ENCODE measurements around the gene CPNE5. TPM values are rescaled to one million over a fixed set of nuclear protein-coding genes. Genes with fewer than 3 reads are reported as not detected.

The CPNE5 gene
- total and polyA plus RNA-seq, 2 of the 4 experiments (the other 2 are of a cell fraction) = 0.07 TPM; not detected in 1

DNA sequence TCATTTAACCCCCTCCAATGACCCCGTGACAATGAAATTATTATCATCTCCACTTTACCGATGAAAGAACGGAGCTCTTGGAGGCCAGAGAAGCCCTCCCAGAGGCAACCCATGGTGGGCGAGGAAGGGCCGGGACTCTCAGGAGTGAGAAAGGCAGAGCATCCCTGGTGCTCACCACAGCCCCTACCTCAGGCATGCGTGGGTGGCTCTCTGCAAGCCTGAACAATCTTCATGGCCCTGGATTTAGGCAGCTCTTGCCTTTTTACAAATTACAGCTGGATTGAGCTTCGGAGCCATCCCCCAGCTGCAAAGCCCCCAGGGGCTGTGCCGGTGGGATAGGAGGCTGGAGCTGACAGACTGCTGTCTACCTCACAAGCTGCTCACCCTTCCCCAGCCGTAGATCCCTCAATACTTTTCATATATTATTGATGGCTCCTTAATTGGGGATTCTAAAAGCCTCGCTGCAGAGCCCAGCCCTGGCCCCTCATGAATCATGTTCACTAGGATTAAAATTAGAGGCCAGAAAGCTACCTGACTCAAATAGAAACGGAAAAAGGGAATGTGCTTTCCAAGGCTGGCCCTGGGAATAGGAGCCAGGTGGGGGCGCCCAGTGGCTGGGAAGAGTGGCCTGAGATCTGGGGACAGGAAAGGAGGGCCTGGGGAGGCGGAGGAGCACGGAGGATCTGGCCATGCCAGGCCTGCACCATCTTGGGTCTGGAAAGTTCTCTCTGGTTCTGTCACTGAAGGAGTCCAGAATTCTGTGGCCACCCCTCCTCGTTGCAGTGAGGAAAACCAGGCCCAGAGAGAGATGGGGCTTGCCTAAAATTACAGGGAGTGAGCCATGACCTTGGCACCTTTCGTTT lies 29.1 kb downstream of the CPNE5 start:
- no peak for TF ChIP-seq FOS (IDR thresholded peaks at IDR 0.05; ENCODE audit: low read depth, low read length)
- TF ChIP-seq RAD21 (IDR thresholded peaks at IDR 0.05; ENCODE audit: low read length) = peak; percentile 4; the same call in 1 of the 2 replicates
- Histone ChIP-seq H2AK9ac (replicated peaks; ENCODE audit: low read depth, low read length, poor library complexity) (no peak overlapping the region), H4K5ac (ENCODE audit: low read depth, low read length) (no peak overlapping the region), H3K4ac (ENCODE audit: low read depth, low read length) (no peak overlapping the region), H4K8ac (ENCODE audit: low read depth in 2 of 2, low read length in 2 of 2) (no peak overlapping the region), H3K79me1 (ENCODE audit: low read depth in 1 of 2, low read length in 2 of 2) (no peaks in the 10 kb centered on the region), H2BK120ac (ENCODE audit: low read depth, low read length) (no peak overlapping the region), H3K18ac (ENCODE audit: low read depth, low read length) (no peak overlapping the region), H2BK20ac (ENCODE audit: low read depth, low read length) (no peak overlapping the region), H2BK5ac (ENCODE audit: low read depth, low read length, poor library complexity, severe bottlenecking) (no peak overlapping the region), H4K91ac (ENCODE audit: insufficient read depth, low read depth, low read length) (no peak overlapping the region), H3K4me1 (ENCODE audit: control insufficient read depth, insufficient read depth, low read length) (no peaks in the 10 kb centered on the region), H3K4me2 (ENCODE audit: low read depth, low read length) (no peak overlapping the region), H3K4me3 (ENCODE audit: insufficient read depth, low read depth, low read length) (no peak overlapping the region), H4K20me1 (ENCODE audit: insufficient read depth, low read length) (no peaks in the 10 kb centered on the region), H3K56ac (ENCODE audit: extremely low read depth, insufficient read depth, low read length) (no peak overlapping the region), H3K9ac (ENCODE audit: low read depth, low read length) (no peak overlapping the region), H3K23ac (ENCODE audit: low read depth, low read length) (no peak overlapping the region), H3K9me1 (ENCODE audit: insufficient read depth, low read length) (no peaks in the 10 kb centered on the region; the same call in 1 of the 2 replicates), H2AK5ac (ENCODE audit: low read depth, low read length) (no peak overlapping the region), H3K9me3 (ENCODE audit: control insufficient read depth, insufficient read depth, low read length) (no peaks in the 10 kb centered on the region), H3K36me3 (ENCODE audit: control insufficient read depth, insufficient read depth, low read length) (no peaks in the 10 kb centered on the region), H2AFZ (replicated peaks; ENCODE audit: low read length, poor library complexity) (no peak overlapping the region), H3K27ac (ENCODE audit: insufficient read depth, low read length) (no peak overlapping the region), H3K27me3 (ENCODE audit: control insufficient read depth, insufficient read depth, low read length) (peaks cover 54% of the 10 kb centered on the region), H2BK15ac (ENCODE audit: low read depth, low read length) (no peak overlapping the region), H3K14ac (replicated peaks; ENCODE audit: low read depth, low read length) (no peak overlapping the region)
- 72% methylated on average over 4 of the region's 16 CpGs; no CpG with 5 or more reads in 1 of the 2 experiments for WGBS, 2 experiments (ENCODE audit: extremely low coverage in 2 of 2, insufficient read length in 1 of 2)
- dilution Hi-C loops (cut with HindIII; ENCODE audit: low sequenced_read_pairs, unreplicated experiment) (no loop called here), intact Hi-C loops (cut with micrococcal nuclease) (no loop called here), in situ Hi-C loops (cut with MboI; ENCODE audit: low sequenced_read_pairs) (no loop called here)
- ChIA-PET CTCF (no interaction called here), POLR2A (ENCODE audit: unreplicated experiment) (no interaction called here)
- ATAC-seq (ENCODE audit: low read depth) (no peak), DNase-seq (no peak)
- BruUV-seq (replicated peaks) = no TSS peak
